GM19467 (cell line): ENCODE results near the gene MIXL1.
"Not testable (repeated sequence)": the region's sequence is repeated elsewhere in the genome, so short reads cannot be mapped to it uniquely, and the experiment has no call there.

ENCODE experiments used
- ATAC-seq: cut with Tn5 transposase; IDR thresholded peaks from one replicate; pipeline ENCODE4 v1.9.1; 2021; ENCODE audit warnings: mild to moderate bottlenecking, moderate library complexity; ENCODE audit not compliant: unreplicated experiment

MIXL1 gene

GRCh38 chr1:226223157-226223785 lies at the start of gene MIXL1:
Gene MIXL1, plus strand, starts transcription at chr1:226223664. Its CDS starts 18 bp downstream, at chr1:226223682.
- peak; percentile 37 for ATAC-seq

GRCh38 chr1:226176870-226177269 lies 46.6 kb upstream of the MIXL1 start:
- no peak for ATAC-seq

- ATAC-seq: no peak
Measured at GRCh38 chr1:226181996-226182714, 41.3 kb upstream of the MIXL1 start.

DNA sequence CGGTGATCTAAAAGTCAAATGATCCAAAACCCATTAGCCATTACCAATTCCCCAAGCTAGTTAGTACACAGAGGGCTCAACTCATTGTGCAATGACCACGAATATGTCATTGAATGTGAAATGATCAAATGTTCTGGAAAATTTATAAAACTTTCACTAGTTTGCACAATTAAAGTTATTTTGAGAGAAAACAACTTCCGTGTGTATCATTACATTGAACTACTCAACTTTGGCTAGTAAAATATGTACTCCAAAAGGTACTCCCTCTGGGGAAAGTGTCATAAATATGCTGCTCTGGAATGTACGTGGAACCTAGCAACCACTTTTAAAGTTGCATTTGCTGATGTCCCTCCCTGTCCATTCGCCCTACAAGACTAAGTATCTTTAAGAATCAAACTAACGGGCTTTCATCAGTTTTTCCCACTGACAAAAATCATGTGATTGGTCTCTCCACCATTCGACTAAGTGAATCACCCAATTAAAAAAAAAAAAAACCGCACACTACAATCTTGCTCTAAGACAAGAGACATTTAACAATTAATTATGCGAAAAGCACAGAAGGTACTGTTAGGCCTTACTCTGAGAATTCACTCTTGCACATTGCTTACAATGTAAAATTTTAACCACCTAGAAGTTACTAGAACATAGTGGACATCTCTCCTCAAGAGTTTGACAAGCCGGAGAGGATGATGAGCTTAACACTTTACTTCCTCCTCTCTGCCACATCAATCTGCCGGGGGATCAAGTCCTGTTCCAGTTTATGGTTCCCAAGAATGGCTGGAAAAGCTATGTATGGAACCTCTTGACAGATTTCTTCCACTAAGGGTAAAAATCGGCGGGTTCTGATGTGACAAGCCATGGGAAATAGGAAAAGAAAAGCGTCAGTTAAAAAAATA lies 38.1 kb upstream of the MIXL1 start:
- ATAC-seq: no peak

DNA sequence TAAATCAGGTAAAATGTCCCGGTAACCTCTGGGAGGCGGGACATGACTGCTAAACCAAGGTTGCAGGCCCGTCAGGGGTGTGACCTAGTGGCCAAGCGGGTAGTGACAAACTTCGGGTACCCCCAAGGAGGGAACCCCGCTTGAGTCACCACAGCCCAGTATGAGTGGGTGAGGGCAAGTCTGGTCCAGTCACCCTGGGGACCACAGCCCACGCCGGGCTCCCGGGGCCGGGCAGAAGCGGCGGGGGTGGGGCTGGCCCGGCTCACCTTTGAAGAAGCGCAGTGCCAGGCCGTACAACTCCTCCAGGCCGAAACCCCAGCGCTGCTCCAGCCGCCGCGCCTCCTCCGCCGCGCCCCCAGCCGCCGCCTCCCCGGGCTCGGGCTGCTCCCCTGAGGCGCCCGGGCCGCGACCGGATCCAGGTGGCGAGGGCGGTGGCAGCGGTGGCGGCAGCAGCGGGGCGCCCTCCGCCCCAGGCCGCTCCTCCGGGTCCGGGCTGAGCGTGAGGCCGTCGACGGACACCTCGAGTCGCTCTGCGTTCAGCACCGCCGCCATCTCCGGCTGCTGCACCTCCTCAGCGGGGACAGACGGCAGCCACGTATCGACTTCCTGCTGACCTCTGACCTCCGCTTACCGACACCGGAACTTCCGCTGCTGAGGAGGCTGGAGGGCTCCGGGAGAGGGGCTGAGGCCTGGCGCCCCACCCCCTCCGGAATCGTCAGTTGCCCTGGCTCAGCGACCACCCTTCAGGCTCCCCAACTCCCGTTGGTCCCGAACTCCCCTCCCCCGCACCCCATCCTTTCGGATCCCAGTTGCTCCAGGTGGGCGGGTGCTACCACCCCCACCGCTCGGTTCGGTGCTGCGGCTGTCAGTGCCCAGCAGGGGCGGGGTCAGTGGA lies 37.1 kb upstream of the MIXL1 start, which contains the start of gene ACBD3:
Gene ACBD3 (minus strand): TSS at position 618 of the 895 bp plus-strand sequence. CDS start 66 bp downstream, at position 552.
- peak; percentile 93 for ATAC-seq

DNA sequence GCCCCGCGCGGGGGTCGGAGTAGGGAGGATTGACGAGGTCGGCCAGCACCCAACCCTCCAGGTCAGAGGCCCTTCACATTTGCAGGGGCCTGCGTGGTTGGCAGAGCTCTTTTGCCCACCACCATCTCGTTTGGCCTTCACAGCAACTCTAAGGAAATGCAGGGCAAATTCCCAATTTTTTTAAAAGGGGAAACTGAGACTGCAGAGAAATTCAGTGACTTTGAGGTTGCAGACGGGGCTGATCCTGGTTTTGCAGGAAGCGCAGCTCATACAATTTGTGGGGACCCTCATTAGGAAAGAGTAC lies 36.5 kb upstream of the MIXL1 start:
- ATAC-seq: no peak

DNA sequence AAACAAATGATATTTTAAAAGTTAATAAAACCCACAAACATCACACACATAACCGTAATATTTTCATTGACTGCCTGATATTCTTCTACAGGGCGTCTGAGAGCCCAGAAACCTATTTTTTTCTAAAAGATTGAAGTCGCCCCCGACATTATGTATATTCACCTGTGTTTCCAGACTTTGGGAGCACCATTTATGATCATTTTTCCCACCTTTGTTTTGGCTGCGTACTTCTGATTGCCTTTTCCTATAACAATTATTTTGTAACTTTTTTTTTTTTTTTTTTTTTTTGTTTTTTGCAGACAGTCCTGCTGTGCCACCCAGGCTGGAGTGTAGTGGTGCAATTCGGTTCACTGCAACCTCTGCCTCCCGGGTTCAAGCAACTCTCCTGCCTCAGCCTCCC lies 36.1 kb upstream of the MIXL1 start:
- no peak for ATAC-seq

- no peak for ATAC-seq
Measured at GRCh38 chr1:226195144-226195543, 28.3 kb upstream of the MIXL1 start.

DNA sequence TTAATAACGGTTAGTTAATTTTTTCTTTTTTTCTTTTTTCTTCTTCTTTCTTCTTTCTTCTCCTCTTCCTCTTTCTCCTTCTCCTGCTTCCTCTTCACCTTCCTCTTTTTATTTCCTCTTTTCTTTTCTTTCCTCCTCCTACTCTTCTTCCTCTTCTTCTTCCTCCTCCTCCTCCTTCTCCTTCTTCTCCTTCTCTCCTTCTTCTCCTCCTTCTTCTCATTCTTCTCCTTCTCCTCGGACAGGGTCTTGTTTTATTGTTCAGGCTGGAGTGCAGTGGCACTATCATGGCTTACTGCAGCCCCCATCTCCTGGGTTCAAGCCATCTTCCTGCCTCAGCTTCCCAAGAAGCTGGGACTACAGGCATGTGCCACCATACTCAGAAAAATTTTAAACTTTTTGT lies 23.5 kb upstream of the MIXL1 start:
- no peak for ATAC-seq

DNA sequence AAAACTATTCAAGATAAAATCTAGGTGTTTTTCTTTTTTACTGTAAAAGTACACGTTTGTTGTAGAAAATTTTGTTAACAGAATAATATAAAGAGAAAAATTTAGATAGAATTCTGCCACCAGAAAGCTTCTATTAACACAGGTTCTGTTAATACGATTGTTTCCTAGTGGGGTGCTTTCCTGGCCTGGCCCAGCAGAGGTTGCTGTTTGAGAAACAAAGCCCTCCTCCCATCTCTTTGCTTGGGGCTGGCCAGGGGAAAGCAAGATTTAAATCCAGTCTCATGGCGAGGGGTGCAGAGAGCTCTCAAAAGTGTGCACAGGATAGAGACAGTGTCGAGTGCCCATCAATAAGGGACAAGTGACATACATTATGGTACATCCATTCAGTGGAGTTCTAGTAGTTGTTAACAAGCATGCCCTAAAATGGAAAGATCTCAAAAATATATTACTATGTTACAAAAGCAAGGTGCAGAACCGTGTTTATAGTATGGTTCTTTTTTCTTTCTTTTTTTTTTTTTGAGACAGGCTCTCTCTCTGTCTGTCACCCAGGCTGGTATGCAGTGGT lies 22.4 kb upstream of the MIXL1 start:
- ATAC-seq: no peak

DNA sequence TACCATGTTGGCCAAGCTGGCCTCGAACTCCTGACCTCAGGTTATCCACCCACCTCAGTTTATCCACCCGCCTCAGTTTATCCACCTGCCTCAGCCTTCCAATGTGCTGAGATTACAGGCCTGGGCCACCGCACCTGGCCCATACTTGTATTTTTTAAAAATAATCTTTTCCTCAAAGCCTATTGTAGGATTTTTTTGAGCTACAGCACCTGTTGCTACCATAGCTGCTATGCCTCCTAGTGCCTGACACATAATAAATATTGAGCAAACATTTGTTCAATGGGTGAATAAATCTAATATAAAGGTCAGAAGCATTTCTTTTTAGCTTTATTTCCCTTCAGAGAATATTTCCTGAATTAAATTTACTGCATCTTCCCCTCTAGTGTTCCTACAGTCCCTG lies 21.2 kb upstream of the MIXL1 start:
- no peak for ATAC-seq

- not testable (repeated sequence) for ATAC-seq
Measured at GRCh38 chr1:226202666-226203065, 20.8 kb upstream of the MIXL1 start.

DNA sequence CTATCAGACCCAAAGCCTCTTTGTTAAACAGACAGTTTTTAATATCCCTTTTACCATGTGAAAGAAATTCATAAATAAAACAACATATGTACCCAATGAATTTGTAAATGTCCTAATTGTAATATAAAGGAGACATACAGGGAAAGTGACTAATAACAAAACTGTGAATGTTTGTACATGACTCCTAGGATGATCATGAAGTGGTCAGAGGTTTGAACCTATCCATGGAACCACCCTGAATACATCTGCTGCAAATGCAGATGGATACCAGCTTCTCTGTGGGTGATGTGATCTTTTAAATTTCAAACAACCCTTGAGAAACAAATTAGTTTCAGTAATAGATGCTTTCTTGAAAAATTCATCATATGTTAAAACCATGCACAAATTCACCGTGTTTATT lies 20.2 kb upstream of the MIXL1 start:
- ATAC-seq: no peak

GRCh38 chr1:226203655-226204054 lies 19.8 kb upstream of the MIXL1 start:
- no peak for ATAC-seq

DNA sequence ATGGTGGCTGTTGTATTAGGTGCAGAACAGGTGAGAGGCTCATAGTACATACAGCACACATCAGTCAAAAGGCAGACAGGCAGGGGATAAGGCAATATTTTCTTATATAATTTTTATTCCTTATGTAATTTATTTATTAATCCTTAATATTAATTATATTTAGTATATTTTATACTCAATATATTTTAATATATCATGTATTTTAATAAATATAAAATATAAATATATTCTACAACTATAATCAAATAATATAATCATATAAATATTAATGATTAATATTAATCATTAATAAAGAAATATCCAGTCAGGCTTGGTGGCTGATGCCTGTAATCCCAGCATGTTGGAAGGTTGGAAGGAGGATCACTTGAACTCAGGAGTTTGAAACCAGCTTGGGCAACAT lies 19.3 kb upstream of the MIXL1 start:
- ATAC-seq: no peak

GRCh38 chr1:226207048-226207447 lies 16.4 kb upstream of the MIXL1 start:
- no peak for ATAC-seq

DNA sequence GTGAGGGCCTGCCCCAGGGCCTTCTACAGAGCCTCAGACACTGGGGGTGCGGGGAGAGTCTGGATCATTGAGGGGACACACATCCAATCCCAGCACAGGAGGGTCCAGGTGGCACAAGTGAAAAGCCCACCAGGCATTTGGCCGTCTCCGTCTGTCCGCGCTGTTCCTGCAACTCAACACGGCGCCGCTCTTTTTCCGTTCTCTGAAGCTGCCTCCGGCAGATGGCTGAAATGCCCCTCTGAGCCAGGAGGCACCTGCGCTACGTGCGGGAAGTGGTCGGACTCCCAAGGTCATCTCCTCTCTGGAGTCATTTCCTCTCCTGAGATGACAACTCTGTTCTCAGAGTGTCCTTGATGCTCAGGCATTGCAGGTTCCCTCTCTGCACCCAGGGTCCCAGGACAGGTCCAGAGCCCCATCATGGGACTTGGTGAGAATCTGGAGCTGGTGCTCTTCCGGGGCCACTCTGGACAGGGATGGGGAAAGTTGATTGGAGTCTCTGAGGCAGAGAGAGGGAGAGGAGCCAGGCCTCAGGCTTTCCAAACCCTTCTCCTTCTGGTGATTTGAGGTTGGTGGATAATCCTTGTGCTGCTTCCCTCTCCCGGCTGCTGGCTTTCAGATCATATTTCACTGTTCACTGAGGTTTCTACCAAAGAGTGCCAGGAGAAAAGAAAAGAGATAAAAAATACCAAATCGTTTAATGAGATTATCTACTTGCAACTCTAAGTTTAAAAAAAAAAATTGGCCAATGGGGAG lies 14.0 kb upstream of the MIXL1 start:
- no peak for ATAC-seq

DNA sequence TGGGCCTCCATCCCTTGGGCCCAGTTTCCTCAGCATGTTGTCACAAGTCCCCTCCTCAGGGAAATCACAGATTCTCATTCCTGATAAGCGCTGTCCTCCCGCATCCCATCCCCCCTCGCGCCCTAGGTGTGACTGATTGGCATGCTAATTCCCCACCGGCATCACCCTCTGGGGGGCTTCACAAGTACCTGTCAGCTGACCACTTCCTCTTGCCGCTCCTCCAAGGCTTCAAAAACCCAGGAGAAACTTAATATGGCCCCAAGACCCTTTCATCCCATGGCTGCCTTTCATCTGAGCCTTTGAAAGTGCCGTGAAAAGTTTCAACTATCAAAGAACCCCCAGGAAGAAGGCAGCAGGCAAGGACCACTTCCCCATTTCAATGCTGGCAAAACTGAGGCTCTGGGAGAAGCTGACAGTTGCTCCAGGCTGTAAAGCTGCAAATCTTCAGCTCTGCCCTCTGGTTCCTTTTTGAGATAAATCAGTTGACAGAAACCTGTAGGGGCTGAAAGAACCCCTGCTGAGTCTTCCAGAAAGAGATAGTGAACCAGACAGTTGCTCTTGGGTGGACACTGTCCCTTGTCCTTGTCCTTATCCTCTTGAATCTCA lies 12.8 kb upstream of the MIXL1 start:
- no peak for ATAC-seq

DNA sequence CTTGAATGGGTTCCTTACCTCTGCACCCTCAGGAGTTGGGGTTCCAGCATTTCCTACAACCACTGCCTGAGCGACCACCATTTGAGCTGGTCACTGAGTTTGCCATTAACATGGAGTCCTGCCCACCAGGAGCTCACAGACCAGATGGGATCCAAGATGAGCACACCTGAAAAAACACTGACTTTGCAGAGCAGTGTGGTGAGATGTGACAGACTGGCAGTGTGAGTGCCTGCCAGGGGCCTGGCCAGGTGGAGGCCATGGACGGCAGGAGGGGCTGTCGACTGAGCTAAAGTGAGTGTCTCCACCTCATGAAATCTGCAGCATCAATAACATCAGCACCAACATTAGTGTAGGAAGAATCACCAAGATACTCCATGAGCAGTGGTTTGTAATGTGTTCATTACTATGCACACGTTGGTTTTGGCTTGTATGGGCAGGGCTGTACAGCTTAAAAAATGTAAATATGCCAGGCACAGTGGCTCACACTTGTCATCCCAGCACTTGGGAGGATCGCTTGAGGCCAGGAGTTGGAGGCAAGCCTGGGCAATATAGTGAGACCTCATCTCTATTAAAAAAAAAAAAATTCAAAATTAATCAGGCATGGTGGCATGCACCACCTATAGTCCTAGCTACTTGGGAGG lies 12.2 kb upstream of the MIXL1 start:
- ATAC-seq: no peak
